Measurements from ENCODE around the gene FBF1.

- TF ChIP-seq CTCF (IDR thresholded peaks at IDR 0.05 in 2 of 3, conservative IDR thresholded peaks at IDR 0.05 in 1 of 3; ENCODE audit: borderline replicate concordance in 1 of 3, insufficient read depth in 1 of 3, low read depth in 2 of 3, low read length in 2 of 3) (no peak), EZH2 (IDR thresholded peaks at IDR 0.05) (no peak), POLR2AphosphoS5 (IDR thresholded peaks at IDR 0.05; ENCODE audit: low read depth, low read length) (no peak), SRF (IDR thresholded peaks at IDR 0.05; ENCODE audit: low read depth) (no peak), SP1 (IDR thresholded peaks at IDR 0.05; ENCODE audit: low read depth) (no peak), POLR2A (IDR thresholded peaks at IDR 0.05; ENCODE audit: borderline replicate concordance, extremely low read depth, insufficient read depth, insufficient read length) (no peak), JUND (IDR thresholded peaks at IDR 0.05) (no peak), MAX (IDR thresholded peaks at IDR 0.05) (no peak), ZBTB33 (IDR thresholded peaks at IDR 0.05; ENCODE audit: extremely low read depth, insufficient replicate concordance, low read length) (no peak)
These were observed 7.0 kb downstream of the FBF1 start for GRCh38 chr17:75933808-75934207.

Measured in HCT116 (cell line).